ENCODE results near the gene GLRA2.

GLRA2 gene

DNA sequence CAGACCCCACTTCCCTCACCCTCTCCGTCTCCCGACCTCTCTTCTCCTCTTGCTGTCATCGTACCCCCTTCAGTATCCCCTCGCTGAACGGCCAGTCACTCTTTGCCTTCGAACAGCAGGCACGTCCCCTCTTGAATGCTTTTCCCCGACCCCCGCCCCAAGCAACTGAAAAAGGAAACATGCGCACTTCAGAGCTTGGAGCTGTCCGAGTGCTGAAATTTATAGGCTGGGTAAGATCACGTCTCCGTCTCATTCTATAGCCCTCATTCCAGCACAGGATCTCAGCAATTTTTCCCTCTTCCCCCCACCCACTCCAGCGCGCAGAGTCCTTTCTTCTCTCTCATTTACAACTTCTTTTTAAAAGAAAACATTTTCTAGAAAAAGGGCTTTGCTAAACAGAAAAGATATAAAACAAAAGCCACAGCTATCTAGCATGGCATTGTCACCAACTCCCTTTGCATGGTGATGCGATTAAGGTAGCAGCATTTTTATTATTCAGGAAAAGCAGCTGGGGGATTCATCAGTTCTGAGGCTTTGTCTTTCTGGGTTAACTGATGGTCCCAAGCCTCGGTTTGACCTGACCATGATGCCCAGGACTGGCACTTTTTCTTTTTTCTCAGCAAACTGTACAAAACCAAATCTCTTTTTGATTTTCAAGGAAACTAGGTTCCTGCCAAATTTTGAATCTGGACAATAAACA, at the start of gene GLRA2:
Gene GLRA2 (plus strand): TSS at position 247 of the 700 bp plus-strand sequence. CDS start 522 bp downstream, outside the sequence.
- DNase-seq (ENCODE audit: low read depth) = no peak

DNA sequence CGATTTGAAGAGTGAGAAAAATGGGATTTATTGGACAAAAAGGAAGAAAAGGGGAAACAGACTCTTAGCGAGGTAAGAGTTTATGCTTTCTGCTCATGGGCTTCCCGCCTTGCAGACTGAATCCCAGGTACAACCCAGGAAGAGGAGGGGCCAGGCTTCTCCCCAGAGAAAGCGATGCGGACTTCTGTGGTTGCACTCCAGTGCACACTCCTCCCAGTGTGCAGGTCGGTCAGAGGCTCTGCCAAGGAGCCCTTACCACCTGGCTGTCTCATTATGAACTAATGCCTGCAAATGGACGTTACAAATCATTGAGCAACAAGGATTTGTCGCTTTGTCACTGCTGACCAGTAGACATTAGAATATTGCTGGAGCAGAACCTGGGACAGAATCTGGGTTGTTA, 39.9 kb upstream of the GLRA2 start:
- DNase-seq (ENCODE audit: low read depth) = no peak

- no peak for DNase-seq (ENCODE audit: low read depth)
These were observed 37.6 kb upstream of the GLRA2 start for GRCh38 chrX:14491689-14492088.

DNA sequence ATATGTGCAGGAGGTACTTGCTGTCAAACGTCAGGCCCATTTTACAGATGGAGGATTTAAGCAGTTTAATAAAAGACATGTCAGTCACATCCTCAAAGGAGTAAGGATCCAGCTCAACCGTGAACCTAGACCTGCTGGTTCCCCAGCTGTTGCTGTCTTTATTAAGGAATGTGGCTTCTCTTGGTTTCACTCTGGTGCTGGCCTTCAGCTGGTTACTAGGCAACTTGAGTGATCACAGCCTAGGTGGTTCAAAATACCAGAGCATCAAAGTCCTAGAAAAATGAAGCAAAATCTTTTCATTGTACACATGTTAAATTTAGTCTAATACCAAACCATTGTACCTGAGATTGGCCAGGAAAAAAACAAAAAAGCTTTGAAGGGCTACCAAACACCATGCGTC, 32.7 kb upstream of the GLRA2 start:
- no peak for DNase-seq (ENCODE audit: low read depth)

DNA sequence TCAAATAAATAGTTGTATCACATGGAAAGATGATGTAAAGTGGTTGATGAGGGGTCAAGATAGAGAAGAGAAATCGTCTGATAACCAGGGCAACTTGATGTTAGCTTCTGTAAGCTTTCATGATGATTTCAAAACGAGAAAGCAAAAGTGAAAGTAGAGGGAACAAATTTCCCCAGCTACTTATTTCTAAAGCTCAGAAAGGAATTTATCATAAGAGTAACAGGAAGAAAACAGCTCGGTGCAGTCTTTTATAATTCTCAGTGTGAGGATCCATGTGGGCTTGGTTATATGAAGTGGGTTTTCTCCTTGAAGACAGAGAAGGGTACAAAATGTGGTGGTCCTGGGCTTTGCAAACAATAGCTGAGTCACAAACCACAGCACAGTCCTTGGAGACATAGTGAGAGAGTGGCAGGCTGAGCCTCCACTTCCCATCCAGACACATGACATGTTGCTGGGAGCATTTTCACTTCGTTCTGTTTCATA, 32.1 kb upstream of the GLRA2 start:
- DNase-seq (ENCODE audit: low read depth) = no peak

DNA sequence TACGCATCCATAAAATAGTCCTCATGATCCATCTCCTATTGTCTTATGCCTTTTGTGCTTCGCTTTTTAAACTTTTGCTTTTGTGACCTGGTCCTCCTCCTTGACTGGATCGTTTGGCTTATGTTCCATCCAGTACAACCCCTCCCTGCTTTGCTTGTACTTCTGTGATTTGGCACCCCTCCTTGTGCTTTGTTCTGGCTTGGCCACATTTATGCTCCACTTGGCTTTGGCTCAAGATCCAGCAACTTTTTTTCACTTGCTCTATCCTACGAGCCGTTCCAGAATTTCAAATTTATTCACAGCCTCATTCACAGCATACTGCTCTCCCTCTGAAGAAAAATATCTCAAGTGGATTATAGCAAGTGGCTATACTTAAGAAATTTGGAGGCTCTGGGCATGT, 28.0 kb upstream of the GLRA2 start:
- DNase-seq (ENCODE audit: low read depth) = no peak

DNA sequence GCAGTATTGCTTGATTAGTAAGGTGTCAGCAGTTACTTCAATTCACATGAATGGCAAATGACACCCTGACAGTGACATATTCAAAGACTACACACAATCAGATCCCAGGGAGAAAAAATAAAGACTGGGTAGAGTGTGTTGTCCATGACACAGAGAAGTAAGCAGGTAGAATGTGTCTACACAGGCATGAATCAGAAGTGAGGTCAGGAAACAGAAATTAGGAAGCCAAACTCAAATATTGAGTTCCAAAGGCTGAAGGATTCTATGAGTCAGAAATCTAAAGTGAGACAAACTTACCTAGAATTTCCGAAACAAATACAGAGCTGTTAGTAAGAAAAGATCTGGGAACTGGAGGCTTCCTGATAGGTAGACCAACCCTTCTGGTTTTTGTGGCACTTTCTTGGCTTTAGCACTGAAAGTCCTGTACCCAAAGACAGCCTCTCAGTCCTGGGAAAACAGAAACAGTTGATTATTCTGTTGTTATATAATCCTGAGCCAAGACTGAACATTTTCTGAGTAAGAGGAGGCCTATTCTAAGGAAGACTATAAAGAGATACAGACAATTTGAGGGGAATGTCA, 24.3 kb upstream of the GLRA2 start:
- DNase-seq (ENCODE audit: low read depth) = no peak

- no peak for DNase-seq (ENCODE audit: low read depth)
These were observed 23.7 kb upstream of the GLRA2 start for GRCh38 chrX:14505648-14506047.

GRCh38 chrX:14506866-14507265, 22.5 kb upstream of the GLRA2 start:
- no peak for DNase-seq (ENCODE audit: low read depth)

- DNase-seq (ENCODE audit: low read depth) = no peak
These were observed 21.2 kb upstream of the GLRA2 start for GRCh38 chrX:14508025-14508690.

DNA sequence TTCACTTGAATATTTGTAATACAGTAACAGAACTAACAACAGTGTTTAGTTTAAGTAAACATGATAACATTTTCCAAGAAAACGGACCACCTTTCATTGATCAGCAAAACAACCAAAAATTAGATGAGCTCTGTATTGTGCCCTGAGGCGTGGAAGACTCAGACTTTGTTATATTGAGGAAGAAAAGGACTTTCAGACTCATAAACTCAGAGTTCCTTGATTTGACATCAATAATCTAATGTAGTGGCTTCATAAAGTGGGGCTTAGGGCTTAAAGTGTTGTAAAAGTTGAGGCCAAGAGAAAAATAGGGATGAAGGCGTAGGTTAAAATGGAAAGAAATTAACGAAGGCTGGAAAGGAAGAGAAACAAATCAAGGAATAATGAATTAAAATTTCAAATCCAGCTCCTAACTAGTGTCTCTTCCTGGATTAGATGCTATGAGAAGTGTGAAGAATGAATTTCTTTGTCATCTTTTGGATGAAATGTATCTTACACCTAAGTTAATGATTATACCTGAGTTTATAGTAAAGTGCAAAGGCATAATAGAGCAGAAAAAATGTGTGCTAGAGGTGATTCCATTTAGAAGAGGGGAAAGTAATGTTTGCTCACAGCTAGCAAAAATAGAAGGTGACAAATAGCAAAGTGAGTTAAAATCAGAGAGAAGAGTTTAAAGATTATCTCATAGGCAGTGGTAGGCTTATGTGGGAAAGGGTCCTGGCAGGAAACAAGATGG, 19.8 kb upstream of the GLRA2 start:
- DNase-seq (ENCODE audit: low read depth) = no peak

DNA sequence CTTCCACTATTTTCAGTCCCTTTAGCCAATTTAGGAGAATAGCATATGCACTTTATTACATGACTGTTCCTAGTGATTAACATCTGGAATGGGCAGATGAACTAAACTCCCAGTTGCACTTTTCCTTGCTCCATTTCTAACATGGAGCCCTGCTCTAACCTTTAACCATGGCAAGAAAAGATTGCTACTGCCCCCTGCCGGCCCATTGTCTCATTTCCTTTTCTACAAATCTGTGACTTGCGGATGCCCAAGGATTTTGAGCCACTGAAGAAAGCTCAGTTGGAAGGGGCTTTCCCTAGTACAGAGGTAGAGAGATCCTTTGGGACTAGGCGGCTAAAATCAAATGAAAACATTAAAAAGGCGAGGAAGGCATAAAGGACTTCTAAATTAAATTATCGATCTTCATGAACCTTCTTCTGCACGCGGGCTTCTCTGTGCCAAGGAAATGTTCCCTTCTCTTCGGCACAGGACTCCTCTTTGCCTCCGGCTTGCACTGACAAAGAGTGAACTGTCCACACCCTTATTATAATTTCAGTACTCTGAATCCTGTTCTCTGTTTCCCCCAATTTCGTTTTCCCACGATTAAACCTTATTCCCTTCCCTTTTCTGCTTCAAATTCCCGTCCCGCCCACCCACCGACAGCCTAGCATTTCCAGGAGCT, 577 bp upstream of the GLRA2 start:
- peak; percentile 30 for DNase-seq (ENCODE audit: low read depth)

GRCh38 chrX:14533867-14534266, 4.5 kb downstream of the GLRA2 start:
- DNase-seq (ENCODE audit: low read depth) = no peak

GRCh38 chrX:14546190-14546589, 16.9 kb downstream of the GLRA2 start:
- DNase-seq (ENCODE audit: low read depth) = no peak

GRCh38 chrX:14554131-14554715, 24.9 kb downstream of the GLRA2 start:
- no peak for DNase-seq (ENCODE audit: low read depth)

- no peak for DNase-seq (ENCODE audit: low read depth)
These were observed 34.7 kb downstream of the GLRA2 start for GRCh38 chrX:14564058-14564457.

DNA sequence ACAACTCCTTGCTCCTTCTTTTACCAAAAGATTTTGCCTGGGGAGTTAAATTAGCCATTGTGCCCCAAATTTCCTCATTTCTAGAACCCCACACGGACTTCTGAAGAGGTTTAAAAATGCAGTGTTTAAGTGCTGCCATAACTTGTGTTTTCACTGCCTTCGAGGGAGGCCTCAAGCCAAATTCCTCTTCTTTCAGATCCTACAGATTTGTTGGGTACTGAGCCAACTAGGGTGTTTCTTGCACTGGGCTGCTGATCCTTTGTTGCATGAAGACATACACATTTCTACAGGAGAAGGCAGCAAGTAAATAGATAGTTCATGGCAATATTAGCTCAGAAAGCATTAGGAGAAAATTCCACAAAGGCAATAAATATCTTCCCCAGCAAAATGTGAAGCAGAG, 43.8 kb downstream of the GLRA2 start:
- no peak for DNase-seq (ENCODE audit: low read depth)

GRCh38 chrX:14581081-14581480, 51.7 kb downstream of the GLRA2 start:
- no peak for DNase-seq (ENCODE audit: low read depth)

GRCh38 chrX:14584548-14584947, 55.2 kb downstream of the GLRA2 start:
- DNase-seq (ENCODE audit: low read depth) = no peak

GRCh38 chrX:14590216-14590615, 60.9 kb downstream of the GLRA2 start:
- DNase-seq (ENCODE audit: low read depth) = no peak

DNA sequence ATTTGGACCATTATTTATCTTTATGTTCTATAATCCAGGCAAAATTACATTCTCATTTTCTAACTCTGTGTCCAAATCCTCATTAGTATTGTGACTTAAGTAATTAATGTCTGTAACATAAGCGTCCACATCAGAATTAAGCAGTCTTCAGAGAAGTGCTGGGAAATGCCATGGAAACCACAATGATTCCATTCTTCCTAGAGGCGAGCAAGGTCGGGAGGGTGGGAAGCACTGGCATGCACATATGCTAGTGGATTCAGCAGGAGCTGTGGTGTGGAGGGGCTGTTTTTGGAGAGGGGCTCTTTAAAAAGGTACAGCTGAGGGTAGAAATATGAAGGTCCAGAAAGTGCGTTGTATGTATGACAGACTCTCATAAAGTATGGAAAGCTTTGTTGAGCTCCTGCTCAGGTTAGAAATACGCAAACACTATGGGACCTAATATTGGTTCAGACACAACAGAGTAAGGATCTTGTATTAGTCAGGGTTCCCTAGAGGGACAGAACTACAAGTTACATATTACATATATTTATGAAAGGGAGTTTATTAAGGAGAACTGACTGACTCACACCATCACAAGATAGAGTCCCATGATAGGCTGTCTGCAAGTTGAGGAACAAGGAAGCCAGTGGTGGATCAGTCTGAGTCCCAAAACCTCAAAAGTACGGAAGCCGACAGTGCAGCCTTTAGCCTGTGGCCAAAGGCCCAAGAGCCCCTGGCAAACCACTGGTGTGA, 61.5 kb downstream of the GLRA2 start:
- no peak for DNase-seq (ENCODE audit: low read depth)
